GM21381 (cell line): ENCODE data around the gene ASPHD2.
"Not testable (repeated sequence)": the region's sequence is repeated elsewhere in the genome, so short reads cannot be mapped to it uniquely, and the experiment has no call there.

Experiments
- ATAC-seq: cut with Tn5 transposase; IDR thresholded peaks from one replicate; pipeline ENCODE4 v1.9.1; 2021; ENCODE audit warnings: mild to moderate bottlenecking, moderate library complexity; ENCODE audit not compliant: unreplicated experiment

ASPHD2 gene

DNA sequence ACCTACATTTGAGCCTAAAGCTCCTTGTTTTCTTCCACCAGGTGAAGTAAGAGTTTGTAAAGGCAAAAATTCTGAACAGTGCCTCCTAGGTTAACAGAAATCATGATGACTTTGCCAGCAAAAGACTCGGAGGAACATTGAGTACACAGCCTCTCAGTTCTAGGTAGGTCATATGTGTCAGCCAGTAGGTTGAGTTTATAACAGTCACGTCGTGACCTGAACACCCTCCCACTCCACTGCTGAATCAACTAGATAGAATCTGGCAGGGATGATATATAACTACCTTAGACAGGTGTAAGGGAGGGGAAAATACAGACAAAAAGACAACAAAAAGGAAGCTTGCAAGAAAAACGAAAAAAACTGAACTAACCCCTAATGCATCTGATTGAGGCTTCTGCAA lies 12.8 kb upstream of the ASPHD2 start:
- ATAC-seq, result no peak

DNA sequence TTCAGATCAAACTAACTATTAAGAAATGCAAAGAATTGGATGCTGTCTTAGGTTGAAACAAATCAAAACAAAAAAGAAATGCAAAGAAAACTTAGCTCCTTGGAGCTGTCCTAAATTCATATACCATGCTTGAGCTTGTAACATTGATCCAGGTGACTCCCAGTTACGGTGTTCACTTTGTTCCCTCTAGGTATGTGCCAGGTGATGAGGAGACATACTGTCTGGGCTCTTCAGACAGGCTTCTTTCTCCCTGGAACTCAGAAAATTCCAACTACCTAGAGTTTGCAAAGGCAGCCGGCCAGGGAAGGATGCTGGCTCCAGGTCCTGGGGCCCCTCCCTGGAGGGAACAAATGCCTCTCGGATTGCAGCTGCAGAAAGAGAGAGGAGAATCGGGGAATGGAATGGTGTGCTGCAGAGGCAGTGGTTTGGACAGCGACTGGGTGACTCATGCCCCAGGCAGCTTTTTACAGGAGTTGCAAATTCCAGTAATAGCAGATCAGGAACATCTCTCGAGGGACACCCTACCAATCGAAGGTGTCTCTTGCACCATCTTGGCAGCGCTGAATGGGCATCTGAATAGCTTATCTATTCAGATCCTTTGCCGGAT lies 12.3 kb upstream of the ASPHD2 start:
- ATAC-seq, result no peak

DNA sequence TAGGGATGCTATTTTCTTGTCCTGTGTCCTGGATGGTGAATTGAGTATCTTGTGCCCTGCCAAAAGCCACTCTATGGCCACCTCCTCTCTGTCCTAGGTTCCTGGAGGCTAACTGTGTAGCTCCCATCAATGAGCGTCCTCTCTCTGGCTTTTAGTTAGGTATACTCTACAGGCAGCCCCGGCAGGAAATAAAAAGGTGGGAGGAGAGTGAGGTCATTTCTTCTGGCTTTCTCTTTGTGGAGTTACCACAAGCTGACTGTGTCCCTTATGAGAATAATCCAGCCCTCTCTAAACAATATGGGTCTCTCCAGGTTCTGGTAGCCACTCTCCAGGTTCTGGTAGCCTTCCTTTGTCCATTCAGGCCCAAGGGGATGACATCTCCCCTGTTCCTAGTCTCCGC lies 11.7 kb upstream of the ASPHD2 start:
- ATAC-seq, result no peak

DNA sequence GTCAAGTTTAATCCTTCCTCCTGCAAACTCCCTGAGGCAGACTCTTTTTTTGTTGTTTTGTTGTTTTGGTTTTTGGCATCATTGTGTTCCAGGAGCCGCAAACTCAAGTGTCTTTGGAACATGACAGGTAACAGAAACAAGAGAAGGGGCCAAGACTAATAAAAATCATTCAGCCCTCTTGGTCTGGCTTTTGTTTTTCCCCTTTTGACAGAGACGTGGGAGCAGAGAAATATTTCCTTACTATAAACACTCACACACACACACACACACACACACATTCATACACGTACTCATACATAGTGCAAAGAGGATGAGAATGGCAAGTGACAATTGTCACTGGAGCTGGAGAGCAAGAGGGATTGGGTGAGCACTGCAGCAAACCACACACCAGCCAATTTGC lies 10.4 kb upstream of the ASPHD2 start:
- ATAC-seq, result no peak

DNA sequence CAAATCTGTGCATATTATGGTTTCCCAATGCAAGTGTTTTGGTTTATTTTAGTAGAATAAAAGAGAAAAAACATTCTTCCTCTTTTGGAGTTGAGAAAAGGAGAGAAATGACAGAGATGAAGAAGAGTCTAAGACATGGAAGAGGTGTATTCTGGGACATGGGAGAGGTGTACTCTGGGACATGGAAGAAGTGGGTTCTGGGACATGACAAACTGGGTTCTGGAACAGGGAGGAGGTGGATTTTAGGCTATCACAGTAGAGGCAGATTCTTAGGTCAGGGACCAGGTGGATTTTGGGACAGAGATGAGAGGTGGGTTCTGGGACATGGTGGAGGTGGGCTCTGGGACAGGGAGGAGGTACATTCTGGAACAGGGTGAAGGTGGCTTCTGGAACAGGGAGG lies 2.1 kb upstream of the ASPHD2 start:
- no peak for ATAC-seq

DNA sequence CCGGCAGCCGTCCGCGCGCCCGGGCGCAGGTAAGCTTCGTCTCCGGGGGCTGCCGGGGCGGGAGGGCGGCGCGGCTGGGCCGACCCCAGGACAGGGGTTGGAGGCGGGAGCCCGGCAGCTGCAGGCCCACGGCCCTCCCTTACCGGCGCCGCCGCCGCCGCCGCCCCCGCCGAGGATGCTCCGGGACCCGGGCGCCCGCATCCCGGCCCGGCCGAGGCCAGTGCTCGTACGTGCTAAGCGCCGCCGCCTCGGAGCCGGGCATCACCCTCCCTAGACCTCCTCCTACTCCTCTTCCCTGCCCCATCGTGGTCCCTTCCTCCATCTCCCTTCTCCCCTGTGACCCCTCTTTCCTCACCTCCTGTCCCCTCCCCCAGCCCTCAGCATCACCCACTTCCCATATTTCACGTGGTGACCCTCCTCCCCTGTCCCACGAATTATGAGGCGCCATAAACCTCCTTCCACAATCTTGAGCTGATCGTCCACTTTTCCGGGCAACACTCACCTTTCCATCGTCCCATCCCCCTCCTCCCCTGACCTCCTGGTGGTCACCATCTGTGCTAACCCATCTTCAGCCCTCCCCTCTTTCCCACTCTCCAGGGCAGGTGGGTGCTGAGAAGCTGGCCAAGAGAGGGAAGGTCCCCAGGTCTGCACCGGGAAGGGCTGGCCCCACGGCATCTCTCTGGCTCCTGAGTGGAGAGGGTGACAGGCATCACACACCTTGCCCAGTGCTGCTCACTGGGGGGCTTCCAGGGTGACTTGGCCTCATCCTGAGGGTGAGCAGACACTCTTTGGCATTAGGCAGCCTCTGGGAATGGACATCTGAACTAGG lies 612 bp downstream of the ASPHD2 start:
- peak; percentile 3 for ATAC-seq

DNA sequence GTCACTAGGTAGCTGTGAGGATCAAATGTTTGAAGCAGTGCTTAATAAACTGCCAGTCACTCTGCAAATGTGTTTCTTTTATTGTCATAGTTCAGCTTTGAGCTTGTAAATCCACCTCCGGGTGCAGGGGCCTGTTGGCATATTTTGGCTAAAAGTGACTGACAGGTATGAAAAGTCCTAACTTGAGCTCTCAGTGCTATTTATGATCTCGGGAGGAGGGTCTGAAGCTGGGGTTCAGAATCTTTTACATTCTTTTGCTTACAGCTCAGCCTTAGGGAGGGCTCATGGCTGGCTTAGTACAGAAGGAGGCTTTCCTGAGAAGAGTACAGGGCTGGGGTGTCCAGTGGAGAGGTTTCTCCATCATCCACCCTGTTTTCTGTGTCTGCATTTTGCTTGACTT lies 1.5 kb downstream of the ASPHD2 start:
- ATAC-seq, result no peak

DNA sequence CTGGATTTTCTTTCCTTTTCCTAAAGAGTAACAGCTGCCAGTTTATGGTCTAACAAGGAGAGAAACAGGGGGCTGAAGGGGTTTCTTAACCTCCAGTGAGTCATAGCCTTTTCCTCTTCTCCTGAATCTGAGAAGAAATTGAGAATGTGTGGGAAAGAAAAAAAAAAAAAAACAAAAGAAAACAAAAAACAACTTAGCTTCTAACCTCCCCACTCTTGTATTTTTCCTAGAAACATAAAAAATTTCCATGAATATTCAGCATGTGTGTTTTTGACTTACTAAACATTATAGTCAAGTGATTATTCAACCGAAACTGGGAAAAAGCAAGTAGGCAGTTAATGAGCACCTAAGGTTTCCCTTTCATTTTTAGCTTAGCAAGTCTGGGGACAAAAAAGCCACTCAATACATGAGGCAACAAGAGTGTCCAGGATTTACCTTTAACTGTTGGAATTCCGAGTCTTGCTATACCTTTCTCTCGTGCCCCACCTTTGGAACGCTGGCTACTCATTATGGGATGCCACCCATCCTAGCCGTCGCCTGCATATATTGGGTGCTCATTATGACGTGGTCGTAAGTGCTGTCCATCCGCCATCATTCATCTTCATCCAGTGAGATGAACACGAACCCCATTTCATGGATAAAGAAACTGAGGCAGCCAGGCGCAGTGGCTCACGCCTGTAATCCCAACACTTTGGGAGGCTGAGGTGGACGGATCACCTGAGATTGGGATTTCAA lies 2.4 kb downstream of the ASPHD2 start:
- no peak for ATAC-seq

DNA sequence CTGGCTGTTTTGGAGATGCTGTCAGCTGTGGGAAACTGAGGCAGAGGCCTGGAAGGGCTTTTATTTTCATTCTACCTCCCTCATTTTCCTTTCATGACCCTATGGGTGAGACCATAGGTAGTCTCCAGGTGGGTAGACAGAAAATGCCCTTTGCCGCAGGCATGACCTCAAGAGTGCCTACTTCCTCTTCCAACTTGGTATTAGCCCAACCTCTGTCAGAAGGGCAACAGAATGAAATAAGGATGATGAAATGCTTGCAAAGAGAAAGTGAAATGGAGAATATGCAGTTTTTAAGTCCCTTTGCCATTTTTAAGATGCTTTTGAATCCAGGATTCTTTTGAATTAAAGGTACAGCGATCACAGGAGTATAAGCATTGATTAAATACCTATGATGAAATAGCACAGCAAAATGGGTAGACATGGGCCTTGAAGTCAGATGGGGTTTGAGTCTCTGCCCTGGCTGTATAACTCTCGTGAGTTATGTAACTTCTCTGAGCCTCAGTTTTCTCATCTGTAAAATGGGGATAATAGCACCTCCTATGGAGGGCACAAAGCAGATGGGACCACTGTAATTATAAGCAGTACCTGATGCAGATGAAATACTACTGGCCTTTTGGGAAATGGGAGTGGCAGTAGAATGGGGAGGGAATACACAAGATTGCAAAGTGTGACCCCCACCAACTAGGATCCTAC lies 3.7 kb downstream of the ASPHD2 start:
- ATAC-seq, result no peak

DNA sequence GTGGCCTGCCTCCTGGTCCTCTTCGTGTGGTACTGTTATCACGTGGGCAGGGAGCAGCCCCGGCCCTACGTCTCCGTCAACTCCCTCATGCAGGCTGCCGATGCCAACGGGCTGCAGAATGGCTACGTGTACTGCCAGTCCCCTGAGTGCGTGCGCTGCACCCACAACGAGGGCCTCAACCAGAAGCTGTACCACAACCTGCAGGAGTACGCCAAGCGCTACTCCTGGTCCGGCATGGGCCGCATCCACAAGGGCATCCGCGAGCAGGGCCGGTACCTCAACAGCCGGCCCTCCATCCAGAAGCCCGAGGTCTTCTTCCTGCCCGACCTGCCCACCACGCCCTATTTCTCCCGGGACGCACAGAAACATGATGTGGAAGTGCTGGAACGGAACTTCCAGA lies 4.7 kb downstream of the ASPHD2 start:
- no peak for ATAC-seq

DNA sequence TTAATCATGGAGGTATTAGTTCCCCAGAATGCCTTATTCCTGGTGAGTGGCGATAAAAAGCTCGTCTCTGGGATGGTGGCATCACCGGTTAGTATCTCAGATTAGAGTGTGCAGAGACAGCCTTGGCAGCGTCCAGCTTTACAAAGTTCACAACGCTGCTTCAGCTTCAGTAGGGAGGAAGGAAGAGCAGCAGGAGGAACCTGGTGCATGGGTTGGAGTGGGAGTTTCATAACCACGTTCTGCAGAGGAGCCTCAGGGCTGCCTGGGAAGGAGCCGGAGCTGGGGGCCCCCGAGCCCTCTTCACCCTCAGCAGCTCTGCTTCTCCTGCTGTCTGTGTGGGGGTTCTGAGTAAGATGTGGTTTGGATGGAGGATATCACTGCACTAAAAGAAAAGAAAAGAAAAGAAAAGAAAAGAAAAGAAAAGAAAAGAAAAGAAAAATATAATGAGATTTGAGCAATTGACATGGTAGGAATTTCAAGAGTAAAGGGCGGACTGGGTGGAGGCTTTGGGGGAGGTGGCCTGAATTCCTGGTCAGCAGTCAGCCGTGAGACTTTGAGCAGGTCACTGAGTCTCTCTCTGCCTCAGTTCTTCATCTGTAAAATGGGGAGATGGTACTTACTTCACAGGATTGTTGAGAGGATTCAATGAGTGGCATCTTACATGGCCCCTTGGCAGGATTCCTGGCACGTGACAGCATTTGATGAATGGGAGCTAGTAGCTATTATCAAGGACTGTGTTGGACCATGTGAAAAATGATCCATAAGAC lies 6.5 kb downstream of the ASPHD2 start:
- ATAC-seq, result no peak

DNA sequence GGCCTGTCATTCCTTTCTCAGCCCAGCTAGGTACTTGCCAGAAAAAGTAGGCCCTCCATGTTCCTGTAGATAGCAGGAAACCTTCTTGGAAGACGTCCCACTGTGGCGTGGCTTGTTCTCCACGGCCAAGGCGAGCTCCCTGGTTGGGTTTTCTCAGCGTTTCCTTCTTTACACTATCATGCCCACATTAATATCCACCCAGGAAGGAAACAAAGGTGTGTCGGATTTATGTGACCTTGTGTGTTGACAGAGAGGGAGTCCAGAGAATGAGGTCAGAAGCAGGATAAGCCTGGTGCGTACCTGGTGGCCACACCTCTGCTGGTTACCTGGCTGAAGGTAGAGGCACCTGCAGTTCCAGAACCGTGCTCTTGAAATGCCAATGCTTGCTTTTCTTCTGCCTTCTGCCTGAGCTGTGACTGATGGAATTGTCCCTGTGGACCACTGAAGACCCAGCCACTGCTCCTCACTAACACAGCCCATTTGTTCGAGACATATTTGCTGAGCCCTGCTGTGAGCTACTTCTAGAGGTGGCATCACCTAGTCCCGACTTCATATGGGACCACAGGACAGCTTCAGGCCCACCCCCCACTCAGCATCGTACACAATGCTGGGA lies 7.9 kb downstream of the ASPHD2 start:
- ATAC-seq, result no peak

DNA sequence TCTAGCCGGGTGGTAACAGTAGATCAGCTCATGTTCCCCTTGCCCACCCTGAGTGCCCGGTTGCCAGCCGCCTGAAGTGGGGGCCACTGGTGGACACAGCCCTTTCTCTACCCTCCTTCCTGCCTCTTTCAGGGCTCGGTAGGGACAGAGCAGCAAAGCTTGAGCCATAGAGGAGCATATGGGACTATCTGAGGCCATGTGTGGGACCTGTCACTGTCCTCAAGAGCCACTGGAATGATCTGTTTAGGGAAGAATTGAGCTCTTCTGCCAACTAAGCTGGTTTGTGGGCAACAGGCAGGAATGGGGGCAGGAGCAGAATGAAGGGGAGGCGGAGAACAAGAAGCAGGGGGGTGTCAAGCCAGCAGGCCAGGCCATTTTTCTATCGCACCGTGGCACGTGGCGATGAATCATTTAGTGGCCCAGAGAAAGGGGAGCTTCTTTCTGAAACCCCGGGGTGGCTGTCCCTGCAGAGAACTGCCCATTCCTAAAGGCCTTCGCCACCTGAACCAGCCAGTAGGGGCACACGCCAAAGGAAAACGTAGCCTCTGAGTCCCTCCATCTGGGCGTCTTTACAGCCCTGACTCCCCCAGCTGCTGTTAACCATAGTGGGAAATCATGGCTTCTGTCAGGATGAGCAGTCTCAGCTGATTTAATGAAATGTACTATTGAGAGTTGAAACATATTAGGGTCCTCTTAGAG lies 8.8 kb downstream of the ASPHD2 start:
- ATAC-seq, result no peak

DNA sequence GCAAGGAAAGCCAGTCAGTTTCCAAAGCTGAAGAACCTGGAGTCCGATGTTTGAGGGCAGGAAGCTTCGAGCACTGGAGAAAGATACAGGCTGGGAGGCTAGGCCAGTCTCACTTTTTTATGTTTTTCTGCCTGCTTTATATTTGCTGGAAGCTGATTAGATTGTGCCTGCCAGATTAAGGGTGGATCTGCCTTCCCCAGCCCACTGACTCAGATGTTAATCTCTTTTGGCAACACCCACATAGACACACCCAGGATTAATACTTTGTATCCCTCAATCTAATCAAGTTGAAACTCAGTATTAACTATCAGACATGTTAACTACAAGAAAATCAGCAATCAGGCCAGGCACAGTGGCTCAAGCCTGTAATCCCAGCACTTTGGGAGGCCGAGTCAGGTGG lies 9.7 kb downstream of the ASPHD2 start:
- not testable (repeated sequence) for ATAC-seq

DNA sequence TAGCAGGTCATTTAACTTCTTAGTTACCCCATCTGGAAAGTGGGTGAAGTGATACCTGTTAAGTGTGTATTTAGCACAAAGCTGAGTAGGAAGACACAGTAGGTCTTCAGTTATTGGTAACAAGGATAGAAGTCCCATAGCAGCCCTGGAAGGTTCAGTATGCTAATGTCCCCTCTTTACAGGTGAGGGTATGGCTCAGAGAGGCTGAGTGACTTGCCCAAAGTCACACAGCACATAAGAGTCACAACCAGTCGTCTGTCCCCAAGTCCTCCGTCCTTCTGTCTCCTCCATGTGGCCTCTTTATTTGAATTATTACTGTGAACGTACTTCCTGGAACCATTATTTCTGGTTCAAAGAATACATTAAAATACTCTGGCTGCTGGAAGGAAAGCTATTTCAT lies 10.5 kb downstream of the ASPHD2 start:
- ATAC-seq, result no peak

DNA sequence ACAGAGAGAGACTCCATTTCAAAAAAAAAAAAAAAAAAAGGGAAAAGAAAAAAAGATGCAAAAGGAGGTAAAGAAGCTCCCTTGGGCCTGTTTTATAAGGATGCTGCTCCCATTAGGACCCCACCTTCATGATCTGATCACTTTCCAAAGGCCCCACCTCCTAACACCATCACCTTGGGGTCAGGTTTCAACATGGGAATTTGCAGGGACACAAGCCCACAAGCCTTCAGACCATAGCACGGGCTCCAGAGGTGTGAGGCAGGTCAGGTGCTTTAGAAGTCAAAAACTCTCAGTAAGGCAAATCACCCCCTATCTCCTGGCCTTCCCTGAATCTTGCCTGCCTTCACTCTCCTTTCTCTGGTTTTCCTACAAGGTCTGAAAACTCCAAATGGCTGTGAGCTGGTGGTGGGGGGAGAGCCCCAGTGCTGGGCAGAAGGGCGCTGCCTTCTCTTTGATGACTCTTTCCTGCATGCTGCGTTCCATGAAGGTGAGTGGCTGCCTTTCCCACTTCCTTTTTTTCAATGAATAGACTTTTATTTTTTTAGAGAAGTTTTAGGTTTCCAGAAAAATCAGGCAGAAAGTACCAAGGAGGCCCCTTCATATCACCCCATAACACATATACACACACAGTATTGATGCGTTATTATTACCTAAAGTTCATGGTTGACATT lies 13.2 kb downstream of the ASPHD2 start:
- ATAC-seq, result no peak

DNA sequence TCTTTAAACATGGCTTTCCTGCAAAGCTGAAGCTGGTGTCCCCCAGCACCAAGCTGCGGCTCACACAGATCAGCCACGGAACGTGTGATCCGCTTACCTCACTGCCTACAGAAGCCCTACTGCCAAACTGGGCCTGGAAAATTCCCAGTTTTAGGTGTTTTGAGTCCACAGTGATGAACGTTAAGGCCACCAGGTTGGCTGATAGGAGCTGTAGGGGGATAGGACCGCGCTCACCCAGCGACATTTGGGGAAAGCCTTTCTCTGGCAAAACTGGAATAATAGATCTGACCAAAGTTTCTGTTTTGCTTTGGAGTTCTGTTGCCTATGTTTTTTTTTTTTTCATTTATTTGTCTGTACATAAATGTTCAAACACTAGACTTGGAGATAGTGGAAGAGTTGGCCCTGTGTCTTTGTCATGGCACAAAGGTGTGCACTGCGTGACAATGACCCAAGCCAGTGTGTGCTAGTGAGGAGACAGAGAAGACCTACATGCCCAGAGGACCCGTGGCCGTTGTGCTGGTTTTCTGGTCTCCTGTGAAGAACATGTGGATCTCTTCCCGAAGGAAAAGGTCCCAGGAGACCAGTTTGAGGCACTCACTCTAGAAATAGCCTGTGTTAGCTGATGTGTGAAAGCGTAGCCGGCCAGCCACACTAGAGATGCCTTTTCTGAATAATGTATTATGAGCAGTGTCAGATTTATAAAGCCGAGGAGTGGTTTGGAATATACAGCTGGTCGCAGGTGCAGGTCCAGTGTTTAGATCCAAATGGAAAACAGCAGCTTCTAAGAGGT lies 15.0 kb downstream of the ASPHD2 start:
- no peak for ATAC-seq

DNA sequence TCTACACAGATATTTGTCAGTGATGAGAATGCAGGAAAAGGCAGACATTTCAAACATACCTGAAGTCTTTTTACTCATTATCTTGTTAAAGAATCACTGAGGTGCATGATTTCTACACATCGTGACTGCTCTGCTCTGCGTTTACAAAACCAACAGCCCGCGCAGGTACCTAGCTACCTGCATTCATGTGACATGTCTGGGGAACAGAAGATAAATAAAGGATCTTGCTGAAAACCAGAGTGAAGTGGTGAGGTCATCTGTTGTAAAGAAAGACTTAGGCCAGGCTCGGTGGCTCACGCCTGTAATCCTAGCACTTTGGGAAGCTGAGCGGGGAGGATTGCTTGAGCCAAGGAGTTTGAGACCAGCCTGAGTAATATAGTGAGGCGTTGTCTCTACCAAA lies 15.7 kb downstream of the ASPHD2 start:
- ATAC-seq, result no peak
